ENCODE measurements around the gene PDPR.
"Not testable (repeated sequence)": the region's sequence is repeated elsewhere in the genome, so short reads cannot be mapped to it uniquely, and the experiment has no call there.

DNA sequence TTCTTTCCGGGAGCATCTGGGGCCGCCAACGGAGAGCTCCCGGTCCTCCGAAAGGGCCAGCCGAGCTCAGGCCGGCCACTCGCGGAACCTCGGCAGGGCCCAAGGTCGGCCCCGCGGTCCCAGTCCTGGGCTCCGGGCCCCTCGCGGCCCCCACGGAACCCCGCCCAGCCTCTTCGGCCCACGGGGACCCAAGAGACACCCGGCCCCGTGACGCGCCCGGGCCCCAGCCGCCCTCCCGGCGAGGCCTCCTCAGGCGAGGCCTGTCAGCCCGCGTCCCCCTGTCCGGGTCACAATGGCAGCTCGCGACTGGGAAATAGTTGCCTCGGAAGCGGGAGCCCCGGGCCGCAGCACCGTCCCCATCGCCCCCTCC, 48.8 kb upstream of the PDPR start:
- TF ChIP-seq, protein P1, sequence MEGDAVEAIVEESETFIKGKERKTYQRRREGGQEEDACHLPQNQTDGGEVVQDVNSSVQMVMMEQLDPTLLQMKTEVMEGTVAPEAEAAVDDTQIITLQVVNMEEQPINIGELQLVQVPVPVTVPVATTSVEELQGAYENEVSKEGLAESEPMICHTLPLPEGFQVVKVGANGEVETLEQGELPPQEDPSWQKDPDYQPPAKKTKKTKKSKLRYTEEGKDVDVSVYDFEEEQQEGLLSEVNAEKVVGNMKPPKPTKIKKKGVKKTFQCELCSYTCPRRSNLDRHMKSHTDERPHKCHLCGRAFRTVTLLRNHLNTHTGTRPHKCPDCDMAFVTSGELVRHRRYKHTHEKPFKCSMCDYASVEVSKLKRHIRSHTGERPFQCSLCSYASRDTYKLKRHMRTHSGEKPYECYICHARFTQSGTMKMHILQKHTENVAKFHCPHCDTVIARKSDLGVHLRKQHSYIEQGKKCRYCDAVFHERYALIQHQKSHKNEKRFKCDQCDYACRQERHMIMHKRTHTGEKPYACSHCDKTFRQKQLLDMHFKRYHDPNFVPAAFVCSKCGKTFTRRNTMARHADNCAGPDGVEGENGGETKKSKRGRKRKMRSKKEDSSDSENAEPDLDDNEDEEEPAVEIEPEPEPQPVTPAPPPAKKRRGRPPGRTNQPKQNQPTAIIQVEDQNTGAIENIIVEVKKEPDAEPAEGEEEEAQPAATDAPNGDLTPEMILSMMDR (IDR thresholded peaks at IDR 0.05) = not testable (repeated sequence)
- TF ChIP-seq POLR2A (IDR thresholded peaks at IDR 0.05) = not testable (repeated sequence)

All from thyroid gland (tissue), 4 donors.